Measurements from ENCODE around the gene ELOVL1.
A peak's percentile ranks its signal among the peaks of the same experiment; 100 is the strongest.

The ELOVL1 gene

DNA sequence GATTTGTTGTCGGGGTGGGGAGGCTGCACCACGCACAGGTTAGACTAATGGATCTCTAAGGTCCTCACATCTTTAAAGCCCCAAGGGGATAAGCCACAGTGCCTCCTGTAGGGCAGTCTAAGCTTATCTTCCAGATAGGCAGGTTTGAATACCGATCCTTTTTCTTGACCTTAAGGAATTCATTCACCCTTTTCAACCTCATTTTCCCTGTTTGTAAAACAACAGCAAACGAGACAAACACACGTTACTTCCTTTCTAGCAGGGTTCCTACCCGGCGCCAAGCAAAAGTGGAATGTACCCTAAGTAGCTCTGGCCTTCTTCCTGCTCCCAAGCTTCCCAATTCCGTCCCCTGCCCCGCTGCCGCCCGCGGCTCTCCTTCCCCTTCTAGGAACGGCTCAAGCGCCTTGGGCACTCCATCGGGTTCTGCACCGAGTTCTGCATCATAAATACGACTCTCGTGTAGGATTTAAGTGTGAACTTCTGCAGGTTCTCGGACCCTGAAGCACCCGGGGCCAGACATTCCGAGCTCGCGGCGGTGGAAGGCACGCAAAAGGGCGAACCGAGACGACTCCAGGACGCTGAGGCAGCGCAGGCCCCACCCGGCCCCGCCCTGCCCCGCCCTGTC lies 9.6 kb downstream of the ELOVL1 start:
- DNase-seq (ENCODE audit: low read depth, low spot score), result no peak

DNA sequence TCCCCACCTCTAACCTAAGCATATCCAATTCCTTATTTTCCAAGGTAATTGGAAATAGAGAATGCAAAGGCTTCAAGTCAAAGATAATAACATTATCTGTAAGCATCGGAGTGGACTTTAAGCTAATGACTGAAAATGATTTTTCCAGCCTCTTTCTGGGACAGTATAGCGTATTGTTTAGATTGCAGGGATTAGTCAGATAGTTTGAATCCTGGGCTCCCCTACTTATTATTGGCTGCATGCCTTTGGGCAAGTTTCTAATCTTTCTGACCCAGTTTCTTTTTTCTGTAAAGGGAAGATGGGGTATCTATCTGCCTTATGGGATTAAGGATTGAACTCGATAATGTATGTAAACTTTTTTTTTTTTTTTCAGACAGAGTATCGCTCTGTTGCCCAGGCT lies 10.6 kb downstream of the ELOVL1 start:
- no peak for DNase-seq (ENCODE audit: low read depth, low spot score)

DNA sequence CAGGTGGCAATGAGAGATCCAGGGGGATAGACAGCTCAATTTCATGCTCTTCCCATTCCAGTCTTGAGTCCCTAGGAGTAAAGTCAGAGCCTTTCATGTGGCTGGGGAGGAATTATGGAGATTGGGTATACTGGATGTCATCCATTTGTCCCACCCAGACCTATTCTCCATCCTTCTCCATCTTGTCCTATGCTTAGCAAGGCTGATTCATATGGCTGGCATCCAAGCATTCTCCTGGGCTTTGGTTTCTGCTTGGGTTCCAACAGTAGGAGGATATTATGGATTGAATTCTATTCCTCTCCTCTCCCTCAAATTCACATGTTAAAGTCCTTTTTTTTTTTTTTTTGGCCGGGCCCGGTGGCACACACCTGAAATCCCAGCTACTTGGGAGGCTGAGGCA lies 12.9 kb downstream of the ELOVL1 start:
- DNase-seq (ENCODE audit: low read depth, low spot score), result no peak

DNA sequence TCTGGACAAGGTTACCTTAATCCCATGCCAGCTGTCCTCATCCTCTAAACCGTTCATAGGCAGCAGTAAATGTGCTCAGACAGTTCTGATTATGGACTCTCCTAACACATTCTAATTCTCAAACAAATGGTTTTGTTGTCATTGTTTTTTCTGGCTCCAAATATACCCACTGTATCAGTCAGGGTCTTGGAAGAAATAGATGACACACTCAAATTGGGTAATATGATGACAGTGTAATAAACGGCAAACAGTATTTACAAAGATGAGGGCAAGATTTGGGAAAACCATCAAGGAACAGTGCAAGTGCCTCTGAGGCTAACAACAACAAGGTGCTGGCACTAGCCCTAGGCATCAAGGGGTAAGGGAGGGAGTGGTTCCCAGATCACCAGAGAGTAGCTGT lies 13.3 kb downstream of the ELOVL1 start:
- DNase-seq (ENCODE audit: low read depth, low spot score), result no peak

DNA sequence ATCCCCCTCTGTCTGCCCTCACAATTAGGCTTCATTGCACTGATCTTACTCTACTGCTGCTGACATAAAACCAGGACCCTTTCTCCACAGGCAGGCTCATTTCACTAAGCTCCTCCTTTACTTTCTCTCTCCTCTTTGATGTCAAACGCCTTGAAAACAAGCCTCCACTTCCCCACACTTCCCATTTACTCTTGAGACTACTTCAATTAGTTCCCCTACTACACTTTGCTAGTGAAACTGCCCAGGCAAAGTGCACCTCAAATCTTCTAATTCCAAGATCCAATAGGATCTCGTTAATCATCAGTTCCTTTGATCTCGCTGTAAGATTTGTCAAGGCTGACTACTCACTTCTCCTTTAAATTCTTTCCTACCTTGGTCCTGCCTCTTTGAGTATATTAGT lies 14.9 kb downstream of the ELOVL1 start:
- DNase-seq (ENCODE audit: low read depth, low spot score), result no peak

DNA sequence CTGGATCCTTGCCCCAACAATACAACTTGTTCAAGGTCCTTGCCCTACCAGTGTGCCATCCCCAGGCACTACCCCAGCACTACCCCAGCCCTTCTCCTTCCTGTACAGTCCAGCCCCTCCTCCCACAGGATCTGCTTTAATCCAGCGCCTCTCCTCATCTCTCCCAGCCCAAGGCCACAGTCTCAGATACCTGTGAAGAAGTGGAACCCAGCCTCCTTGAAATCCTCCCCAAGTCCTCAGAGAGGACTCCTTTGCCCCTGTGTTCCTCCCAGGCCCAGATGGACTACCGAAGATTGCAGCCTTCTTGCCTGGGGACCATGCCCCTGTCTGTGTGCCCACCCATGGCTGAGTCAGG lies 15.5 kb downstream of the ELOVL1 start:
- no peak for DNase-seq (ENCODE audit: low read depth, low spot score)

DNA sequence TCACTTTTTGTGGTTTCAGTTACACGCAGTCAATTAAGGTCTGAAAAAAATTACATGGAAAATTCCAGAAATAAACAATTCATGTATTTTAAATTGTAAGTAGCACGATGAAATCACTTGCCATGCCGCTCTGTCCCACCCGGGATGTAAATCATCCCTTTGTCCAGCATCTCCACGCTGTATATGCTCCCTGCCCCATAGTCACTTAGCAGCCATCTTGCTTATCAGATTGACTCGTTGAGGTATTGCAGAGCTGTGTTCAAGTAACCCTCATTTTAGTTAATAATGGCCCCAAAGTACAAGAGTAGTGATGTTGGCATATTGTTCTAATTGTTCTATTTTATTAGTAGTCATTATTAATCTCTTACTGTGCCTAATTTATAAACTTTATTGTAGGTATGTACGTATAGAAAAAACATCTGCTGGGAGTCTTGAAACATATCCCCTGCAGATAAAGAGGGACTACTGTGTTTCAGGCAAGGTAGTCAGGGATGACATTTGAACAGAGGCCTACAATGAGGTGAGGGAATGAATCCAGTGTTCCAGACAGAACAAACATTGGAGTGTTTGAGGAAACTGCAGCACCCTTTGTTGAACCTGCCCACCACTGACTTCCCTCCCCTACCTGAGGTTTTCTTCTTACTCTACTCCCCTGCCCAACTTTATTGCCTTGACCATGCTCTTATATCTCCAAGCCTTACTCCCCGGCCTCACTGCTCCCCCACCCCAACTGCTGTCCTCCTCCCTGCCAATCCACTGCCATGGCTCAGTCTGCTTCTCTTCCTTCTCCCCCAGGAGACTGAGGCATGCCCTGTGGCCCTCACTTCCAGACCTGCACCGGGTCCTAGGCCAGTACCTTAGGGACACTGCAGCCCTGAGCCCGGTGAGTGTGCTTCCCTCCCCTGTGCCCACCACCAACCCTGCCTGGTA lies 16.1 kb downstream of the ELOVL1 start:
- no peak for DNase-seq (ENCODE audit: low read depth, low spot score)

DNA sequence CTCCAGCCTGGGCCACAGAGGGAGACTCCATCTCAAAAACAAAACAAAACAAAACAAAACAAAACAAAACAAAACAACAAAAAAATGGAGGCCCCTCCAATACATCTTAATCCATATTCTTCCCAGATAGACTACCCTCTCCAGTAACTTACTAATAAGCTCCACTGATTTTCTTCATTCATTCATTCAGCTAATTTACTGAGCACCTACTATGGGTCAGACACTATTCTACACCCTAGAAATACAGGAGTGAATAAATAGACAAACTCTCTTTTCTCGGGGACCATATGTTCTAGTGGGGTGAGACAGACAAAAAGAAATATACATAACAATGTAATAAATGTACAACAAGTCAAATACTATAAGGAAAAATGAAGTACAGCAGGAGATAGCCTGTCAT lies 16.8 kb downstream of the ELOVL1 start:
- no peak for DNase-seq (ENCODE audit: low read depth, low spot score)

DNA sequence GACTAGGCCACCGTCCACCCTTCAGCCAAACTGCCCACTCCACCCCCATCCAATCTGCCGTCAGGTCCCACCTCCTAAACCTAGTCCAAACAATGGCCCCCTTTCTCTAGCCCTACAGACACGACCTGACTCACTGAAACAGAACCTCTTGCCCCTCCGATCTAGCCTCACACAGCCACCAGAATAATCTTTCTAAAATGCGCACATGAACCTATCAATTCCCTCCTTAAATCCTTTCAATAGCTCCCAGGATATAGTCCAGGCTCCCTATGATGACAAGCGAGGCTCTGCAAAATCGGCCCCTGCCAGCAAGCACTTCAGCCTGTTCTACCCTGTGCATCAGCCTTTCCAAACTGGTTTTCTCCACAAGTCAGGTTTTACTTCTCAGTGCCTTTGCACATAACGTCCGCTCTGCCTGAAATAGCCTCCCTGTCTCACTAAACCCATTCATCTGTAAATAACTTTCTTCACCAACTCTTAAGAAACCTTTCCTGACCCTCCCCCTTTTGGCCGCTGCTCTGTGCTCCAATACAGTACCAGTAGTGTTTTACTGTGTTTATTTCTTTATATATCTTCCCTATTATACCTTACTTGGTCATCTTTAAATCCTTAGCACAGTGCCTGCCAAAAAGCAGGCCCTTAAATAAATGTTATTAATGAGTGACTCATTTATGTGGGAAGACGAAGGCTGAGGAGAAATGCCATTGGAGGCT lies 18.1 kb downstream of the ELOVL1 start:
- DNase-seq (ENCODE audit: low read depth, low spot score), result no peak

DNA sequence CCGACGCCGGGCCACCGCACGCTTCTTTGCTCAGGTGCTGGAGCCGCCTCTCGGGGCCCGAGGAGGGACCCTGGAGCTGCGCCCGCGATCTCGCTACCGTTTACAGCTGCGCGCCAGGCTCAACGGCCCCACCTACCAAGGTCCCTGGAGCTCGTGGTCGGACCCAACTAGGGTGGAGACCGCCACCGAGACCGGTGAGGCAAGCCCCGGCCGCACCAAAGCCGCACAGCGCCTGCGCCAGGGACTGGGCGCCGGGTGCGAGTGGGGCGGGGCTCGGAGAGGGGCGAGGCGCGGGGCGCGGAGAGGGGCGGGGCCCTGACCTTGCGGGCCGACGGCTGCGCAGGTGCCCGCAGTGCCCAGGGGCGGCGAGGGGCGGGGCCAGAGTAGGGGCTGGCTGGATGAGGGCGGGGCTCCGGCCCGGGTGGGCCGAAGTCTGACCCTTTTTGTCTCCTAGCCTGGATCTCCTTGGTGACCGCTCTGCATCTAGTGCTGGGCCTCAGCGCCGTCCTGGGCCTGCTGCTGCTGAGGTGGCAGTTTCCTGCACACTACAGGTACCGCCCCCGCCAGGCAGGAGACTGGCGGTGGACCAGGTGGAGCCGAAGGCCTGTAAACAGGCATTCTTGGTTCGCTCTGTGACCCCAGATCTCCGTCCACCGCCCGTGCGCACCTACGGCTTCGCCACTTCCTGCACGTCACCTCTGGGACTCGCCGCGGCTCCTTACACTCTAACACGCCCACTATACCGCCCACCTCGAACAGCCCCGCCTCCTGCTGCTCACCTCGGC lies 18.8 kb downstream of the ELOVL1 start:
- peak; percentile 73 for DNase-seq (ENCODE audit: low read depth, low spot score)

DNA sequence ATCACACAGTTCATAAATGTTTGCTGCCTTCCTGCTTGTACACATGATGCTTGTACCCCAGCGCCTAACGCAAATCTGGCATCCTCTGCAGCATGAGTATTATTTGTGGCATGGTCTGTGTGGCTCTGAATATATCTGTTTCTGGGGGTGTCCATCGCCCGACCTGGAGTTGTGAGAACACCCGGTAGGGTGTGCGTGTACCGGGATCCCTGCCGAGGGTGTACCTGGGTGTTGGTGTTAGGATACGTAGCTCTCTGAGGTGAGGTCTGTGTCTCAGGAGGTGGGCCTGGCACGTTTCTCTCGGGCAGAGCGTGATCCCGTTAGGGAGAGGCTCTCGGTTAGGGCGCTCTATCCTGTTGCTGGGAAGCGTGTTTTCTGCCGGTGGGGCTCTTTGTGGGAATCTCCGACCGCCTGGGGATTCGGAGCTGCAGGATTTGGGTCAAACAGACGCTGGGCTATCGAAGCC lies 19.4 kb downstream of the ELOVL1 start:
- DNase-seq (ENCODE audit: low read depth, low spot score), result no peak

DNA sequence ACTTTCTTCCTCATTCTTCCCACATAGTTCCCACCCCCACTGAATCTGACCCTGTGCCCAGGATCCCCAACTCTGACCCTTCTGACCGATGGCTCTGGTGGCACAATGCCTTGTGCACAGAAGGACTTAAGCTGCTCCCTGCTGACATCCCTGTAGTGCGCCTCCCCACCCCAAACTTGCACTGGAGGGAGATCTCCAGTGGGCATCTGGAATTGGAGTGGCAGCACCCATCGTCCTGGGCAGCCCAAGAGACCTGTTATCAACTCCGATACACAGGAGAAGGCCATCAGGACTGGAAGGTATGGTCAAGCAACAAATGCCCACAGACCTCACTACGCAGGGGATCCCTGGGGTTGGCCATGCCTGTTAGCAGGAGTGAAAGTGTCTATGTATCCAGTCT lies 21.2 kb downstream of the ELOVL1 start:
- DNase-seq (ENCODE audit: low read depth, low spot score), result no peak

DNA sequence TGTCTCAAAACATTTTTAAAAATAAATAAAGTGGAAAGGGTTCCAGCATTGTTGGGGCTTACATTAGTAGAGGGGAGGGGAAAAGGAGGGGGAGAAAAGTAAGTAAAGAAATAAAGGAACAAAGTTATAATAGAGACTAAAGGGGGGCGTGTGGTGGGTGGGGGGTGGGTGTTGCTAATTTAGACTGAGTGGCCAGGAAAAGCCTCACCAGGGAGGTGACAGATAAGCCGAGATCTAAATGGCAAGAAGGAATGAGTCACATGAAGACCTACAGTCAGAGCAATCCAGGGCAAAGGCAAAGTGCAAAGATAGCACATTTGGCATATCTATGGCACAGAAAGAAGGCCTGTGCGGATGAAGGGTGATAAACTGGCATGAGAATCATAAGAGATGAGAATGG lies 22.7 kb downstream of the ELOVL1 start:
- DNase-seq (ENCODE audit: low read depth, low spot score), result no peak

DNA sequence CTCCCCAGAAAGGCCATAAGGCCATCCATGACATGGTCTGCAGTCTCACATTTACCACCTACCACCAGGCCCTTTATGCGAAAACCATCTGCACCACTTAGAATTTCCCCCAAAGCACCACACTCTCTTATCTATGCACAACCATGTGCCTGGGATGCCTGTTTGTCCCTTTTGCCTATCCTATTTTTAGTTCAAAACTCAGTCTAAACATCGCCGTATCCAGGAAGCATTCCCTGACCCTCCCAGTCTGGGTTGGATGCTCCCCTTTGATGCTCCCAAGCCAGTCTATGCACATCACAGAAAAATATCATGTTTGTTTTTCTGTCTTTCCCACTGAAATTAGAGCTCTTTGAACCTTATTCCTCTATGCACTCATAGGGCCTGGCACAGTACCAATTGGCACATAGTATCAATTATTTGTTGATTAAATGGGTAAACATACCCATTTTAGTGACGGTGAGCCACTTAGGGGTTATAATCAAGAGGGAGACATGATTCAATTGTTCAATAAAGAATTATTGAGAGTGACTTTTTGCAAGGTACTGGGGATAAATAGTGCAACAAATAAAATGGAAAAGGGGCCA lies 23.5 kb downstream of the ELOVL1 start:
- no peak for DNase-seq (ENCODE audit: low read depth, low spot score)

DNA sequence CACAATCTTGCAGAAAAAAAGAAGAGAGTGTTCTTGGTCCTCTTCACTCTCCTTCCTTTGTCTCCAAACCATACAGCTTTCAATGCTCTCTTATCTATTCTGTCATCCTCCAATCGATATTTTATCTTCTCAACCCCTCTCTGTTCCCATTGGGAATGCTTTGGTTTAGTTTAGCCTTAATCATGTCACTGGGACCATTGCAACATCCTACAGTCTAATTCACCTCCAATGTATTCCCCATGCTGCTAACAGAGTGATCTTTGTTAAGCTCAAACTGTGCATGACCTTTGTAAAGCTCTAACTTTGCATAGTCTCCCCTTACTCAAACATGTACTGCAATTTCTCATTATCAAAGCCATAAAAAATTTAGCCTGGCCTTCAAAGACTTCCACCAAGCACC lies 27.3 kb downstream of the ELOVL1 start:
- no peak for DNase-seq (ENCODE audit: low read depth, low spot score)

DNA sequence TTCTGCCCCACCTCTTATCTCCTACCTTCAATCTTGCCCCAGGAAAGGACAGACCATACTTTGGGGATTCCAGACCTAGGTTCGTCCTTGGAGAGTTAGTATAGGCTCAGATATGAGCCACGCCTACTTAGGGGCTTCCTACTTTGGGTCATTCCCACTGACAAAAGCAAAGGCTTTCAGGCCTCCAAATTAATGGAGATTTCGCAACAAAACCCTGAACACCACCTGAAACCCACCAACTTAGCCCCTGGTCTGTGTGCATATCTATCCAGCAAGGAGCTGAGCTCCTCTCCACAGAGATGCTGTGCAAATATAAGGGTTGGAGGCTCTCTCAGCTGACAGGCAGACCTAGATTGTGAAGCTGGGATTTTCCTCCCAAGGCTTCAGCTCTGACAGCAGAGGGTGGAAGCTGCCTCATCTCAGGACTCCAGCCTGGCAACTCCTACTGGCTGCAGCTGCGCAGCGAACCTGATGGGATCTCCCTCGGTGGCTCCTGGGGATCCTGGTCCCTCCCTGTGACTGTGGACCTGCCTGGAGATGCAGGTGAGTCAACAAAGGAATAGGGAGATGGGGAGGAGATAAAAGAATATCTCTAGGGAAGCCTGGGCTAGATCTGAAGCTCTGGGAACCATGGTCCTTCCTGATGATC lies 28.1 kb downstream of the ELOVL1 start:
- no peak for DNase-seq (ENCODE audit: low read depth, low spot score)

DNA sequence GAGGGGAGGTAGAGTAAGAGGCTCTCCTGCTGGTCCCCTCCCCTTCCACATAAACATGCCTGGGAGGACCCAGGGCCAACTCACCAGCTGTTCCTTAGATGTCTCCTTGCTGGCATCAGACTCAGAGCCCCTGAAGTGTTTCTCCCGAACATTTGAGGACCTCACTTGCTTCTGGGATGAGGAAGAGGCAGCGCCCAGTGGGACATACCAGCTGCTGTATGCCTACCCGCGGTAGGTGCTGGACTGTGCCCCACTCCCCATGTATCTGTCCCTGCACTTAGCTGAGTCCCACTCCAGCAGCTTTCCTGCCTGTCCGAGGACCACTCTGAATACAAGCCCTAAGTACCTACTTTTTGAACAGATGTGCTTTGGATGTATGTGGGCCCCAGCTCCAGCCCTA lies 29.8 kb downstream of the ELOVL1 start:
- DNase-seq (ENCODE audit: low read depth, low spot score), result no peak

DNA sequence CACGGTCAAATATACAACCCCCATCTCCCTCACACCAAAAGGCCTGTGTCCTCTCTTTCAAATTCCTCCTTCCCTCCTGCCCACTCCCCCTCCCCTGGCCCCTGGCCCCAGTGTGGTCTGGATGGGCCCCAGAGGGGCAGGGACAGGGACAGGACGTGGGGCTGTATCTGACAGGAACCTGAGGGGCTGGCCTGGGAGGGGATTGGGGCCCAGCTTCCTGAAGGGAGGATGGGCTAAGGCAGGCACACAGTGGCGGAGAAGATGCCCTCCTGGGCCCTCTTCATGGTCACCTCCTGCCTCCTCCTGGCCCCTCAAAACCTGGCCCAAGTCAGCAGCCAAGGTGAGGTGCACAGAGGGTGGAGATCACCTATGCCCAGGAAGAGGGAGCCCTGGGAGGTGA lies 30.2 kb downstream of the ELOVL1 start, which contains the start of gene MPL:
Gene MPL (plus strand): TSS at position 231 of the 400 bp plus-strand sequence. CDS start 31 bp downstream, at position 262.
- DNase-seq (ENCODE audit: low read depth, low spot score), result no peak

DNA sequence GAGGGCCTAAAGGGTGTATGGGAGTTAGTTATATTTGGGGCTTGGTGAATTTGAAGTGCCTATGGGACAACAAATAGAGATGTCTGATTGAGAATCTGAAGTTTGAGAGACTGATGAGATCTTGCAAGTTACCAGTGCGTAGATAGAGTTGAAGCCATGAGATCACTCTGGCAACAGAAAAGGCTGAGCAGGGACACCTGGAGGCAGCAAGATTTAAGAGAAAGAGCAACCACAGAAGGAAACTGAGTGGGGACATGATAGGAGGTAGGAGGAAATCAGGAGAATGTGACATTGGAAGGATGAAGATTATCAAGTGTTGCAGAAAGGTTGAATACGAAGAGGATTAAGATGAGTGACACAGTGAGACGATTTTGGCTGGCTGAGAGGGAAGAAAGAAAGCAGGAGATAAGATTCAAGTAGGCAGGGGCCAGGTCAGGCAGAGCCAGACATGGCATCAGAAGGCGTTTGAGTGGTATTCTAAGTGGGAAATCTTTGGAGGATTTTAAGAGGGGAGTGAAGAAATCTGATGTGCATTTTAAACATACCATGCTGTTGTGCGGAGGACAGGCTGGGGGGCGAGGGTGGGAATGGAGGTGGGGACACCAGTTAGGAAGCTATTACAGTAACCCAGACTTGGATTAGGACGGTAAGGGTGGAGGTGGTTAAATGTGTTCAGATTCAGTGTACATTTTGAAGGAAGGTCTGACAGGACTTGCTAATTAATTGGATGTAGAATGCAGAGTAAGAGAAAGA lies 33.2 kb downstream of the ELOVL1 start:
- DNase-seq (ENCODE audit: low read depth, low spot score), result no peak

DNA sequence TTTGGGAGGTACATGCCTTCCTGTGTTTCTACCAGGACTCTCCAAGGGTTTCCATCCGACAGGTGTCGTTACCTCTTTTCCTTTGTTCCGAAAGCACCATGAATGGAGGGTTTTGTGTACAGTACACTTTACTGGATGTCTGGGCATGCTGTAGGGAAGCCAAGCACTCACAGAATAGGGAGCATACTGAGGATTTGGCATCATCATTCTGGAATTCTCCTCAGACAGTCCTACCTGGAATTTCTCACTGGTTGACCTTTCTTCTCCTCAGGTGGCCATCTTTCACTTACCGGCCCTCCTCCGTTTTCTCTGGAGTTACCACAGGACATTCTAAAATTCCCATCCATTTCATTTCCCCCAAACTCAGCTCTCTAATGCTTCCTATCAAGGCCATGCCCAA lies 36.1 kb downstream of the ELOVL1 start:
- no peak for DNase-seq (ENCODE audit: low read depth, low spot score)
